D721Med (cell line): ENCODE measurements around the gene RAB1B.

ENCODE experiments used
- DNase-seq: peaks from one replicate; pipeline ENCODE4 v3.0.0; 2011; ENCODE audit warnings: low spot score; ENCODE audit not compliant: insufficient read length
- FAIRE-seq: peaks from 2 replicates; lab custom pipeline; 2011; peaks lifted over from hg19 to GRCh38; lab: Jason Lieb, UNC
- CTCF ChIP-seq: IDR thresholded peaks from 2 replicates; pipeline ENCODE4 v1.5.1; 2012; ENCODE audit warnings: mild to moderate bottlenecking, control low read depth; ENCODE audit not compliant: insufficient read depth; ENCODE audit errors: missing control alignments

The RAB1B gene

DNA sequence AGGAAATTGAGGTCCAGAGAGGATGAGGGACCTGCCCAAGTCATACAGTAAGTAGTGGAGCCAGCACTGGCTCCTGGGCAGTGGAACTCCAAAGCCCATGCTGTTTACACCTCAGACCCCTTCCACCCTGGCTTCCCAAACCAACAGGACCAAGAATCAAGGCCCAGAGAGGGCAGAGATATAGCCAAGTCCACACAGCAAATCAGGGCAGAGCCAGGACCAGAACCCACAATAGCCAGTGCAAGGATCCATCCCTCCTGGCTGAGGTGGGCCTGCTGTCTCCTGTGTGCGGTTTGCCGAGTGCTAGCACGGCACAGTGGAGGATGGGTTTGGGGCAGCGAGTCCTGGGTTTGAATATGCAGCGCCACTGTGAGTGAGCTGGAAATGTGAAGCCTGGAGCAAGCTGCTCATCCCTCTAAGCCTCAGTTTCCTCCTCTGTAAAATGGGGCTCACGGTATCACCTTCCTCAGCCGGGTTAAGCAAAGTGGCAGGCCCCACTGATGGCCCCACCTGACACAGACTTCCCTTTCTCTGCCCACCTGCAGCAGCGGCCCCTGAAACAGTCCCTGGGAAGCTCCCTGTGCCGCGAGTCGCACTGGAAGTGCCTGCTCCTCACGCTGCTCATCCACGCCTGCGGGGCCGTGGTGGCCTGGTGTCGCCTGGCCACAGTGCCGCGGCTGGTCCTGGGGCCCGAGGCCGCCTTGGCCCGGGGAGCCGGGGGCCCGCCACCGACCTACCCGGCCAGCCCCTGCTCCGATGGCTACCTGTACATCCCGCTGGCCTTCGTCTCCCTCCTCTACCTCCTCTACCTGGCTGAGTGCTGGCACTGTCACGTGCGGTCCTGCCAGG, 25.6 kb downstream of the RAB1B start:
- TF ChIP-seq CTCF = no peak
- FAIRE-seq (no peak), DNase-seq (no peak)

- FAIRE-seq (no peak), DNase-seq (no peak)
- no peak for TF ChIP-seq CTCF
Observed at GRCh38 chr11:66294626-66295620, 26.5 kb downstream of the RAB1B start.

GRCh38 chr11:66297610-66298009, 29.2 kb downstream of the RAB1B start:
- DNase-seq (no peak), FAIRE-seq (no peak)
- TF ChIP-seq CTCF = no peak

- DNase-seq (no peak), FAIRE-seq (no peak)
- no peak for TF ChIP-seq CTCF
Observed at GRCh38 chr11:66299186-66299585, 30.7 kb downstream of the RAB1B start.

GRCh38 chr11:66302656-66303055, 34.2 kb downstream of the RAB1B start:
- DNase-seq (no peak), FAIRE-seq (no peak)
- TF ChIP-seq CTCF = no peak

DNA sequence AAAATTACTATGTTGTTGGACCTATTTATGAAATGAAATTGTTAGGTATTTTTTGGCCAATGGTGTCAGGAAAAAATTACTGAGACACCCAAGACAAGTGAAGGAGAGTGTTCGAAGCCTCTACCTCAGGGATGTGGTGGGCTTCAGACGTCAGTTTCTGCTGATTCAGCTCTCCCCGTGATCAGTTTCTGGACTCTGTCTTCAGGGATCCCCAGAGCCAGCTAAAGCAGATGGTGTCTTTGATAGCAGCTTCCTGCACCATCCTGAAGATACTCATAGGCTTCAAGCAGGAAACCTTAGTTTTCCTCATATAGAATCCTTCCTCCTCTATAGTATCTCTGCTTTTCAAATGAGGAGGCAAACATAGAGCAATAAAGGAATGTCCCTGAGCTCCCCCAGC, 41.0 kb downstream of the RAB1B start:
- no peak for FAIRE-seq
- no peak for TF ChIP-seq CTCF
- no peak for DNase-seq
